Parathyroid adenoma (tissue), 2 donors: ENCODE measurements around the gene MFSD12.

Experiments used
- H2AFZ ChIP-seq: fragments of 300-600 bp; sonication (generic); one replicate; pipeline ENCODE4 v1.7.0; 2017; ENCODE audit warnings: antibody characterized with exemption, mild to moderate bottlenecking
- H3K27ac ChIP-seq: fragments of 300-600 bp; sonication (generic); one replicate; pipeline ENCODE4 v1.7.0; 2017
- H3K27me3 ChIP-seq: fragments of 300-600 bp; sonication (generic); one replicate; pipeline ENCODE4 v1.7.0; 2017; ENCODE audit warnings: low read length; ENCODE audit not compliant: control insufficient read depth, insufficient read depth
- H3K36me3 ChIP-seq: fragments of 300-600 bp; sonication (generic); one replicate; pipeline ENCODE4 v1.7.0; 2017; ENCODE audit warnings: low read length; ENCODE audit not compliant: control insufficient read depth, insufficient read depth
- H3K4me1 ChIP-seq: fragments of 300-600 bp; sonication (generic); one replicate; pipeline ENCODE4 v1.7.0; 2017; ENCODE audit warnings: control low read depth
- H3K4me2 ChIP-seq: fragments of 300-600 bp; sonication (generic); one replicate; pipeline ENCODE4 v1.7.0; 2017; ENCODE audit warnings: low read length
- H3K4me3 ChIP-seq: fragments of 300-600 bp; sonication (generic); one replicate; pipeline ENCODE4 v1.7.0; 2017; ENCODE audit warnings: low read depth, low read length
- H3K79me2 ChIP-seq: fragments of 300-600 bp; sonication (generic); one replicate; pipeline ENCODE4 v1.7.0; 2017; ENCODE audit warnings: control low read depth
- H3K9ac ChIP-seq: fragments of 300-600 bp; sonication (generic); one replicate; pipeline ENCODE4 v1.7.0; 2017; ENCODE audit warnings: mild to moderate bottlenecking
- H3K9me3 ChIP-seq: fragments of 300-600 bp; sonication (generic); one replicate; pipeline ENCODE4 v1.7.0; 2017; ENCODE audit warnings: low read length; ENCODE audit not compliant: control insufficient read depth
- TF ChIP-seq, protein P1 (sequence below): fragments of 300-600 bp; sonication (generic); IDR thresholded peaks from one replicate; pipeline ENCODE4 v1.7.0; 2017; ENCODE audit warnings: antibody characterized with exemption, mild to moderate bottlenecking
- donor health status: primary hyperparathyroidism.

MFSD12 gene

DNA sequence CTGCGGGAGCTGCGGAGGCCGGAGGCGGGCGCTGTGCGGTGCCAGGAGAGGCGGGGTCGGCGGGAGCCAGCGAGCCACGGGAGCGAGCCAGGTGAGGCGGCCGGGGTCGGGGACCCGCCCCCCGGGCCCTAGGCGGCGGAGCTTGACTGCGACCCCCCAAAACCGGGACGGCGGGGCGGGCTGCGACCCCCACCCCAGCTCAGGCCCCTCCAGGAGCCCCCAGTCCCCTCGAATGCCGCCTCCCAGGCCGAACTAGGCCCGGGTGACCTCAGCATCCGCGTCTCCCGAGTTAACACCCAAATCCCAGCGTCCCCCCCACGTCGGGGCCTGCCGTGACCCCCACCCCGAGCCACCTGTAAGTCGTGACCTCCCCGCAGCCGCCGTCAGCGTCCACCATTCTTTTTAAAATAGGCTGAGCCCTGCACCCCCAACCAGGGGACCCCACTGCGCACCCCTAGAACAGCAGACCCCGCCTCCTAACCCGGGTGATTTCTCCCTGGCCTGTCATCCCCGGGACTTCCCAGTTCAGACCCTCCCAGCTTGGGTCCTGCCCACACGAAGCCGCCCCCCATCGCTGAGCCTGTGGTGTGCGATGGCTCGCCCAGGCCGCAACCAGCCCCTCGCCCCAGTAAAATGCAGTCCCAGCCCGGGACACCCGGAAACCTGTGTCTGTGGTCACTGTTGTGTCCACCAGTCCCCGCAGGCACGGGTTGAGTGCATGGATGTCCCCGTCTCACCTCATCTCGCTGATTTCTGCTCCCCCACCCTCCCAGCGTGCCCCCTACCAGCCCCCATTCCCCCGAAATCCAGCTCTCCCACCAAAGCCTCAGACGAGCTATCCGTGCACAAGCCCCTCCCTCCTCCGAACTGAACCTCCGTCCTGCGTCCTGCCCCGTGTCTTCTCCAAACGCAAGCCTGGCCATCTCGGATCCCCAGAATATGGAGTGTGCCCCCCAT, 50.7 kb downstream of the MFSD12 start:
- TF ChIP-seq, protein P1, sequence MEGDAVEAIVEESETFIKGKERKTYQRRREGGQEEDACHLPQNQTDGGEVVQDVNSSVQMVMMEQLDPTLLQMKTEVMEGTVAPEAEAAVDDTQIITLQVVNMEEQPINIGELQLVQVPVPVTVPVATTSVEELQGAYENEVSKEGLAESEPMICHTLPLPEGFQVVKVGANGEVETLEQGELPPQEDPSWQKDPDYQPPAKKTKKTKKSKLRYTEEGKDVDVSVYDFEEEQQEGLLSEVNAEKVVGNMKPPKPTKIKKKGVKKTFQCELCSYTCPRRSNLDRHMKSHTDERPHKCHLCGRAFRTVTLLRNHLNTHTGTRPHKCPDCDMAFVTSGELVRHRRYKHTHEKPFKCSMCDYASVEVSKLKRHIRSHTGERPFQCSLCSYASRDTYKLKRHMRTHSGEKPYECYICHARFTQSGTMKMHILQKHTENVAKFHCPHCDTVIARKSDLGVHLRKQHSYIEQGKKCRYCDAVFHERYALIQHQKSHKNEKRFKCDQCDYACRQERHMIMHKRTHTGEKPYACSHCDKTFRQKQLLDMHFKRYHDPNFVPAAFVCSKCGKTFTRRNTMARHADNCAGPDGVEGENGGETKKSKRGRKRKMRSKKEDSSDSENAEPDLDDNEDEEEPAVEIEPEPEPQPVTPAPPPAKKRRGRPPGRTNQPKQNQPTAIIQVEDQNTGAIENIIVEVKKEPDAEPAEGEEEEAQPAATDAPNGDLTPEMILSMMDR, result no peak
- peak overlapping the region; percentile 75 for H3K4me3 ChIP-seq
- H2AFZ ChIP-seq, result peak overlapping the region; percentile 76
- H3K27ac ChIP-seq, result peak overlapping the region; percentile 51
- no peaks in the 10 kb centered on the region for H3K36me3 ChIP-seq
- peaks cover 4% of the 10 kb centered on the region for H3K4me1 ChIP-seq
- H3K4me2 ChIP-seq, result peak overlapping the region; percentile 79
- peaks cover 54% of the 10 kb centered on the region for H3K79me2 ChIP-seq
- H3K9ac ChIP-seq, result peak overlapping the region; percentile 68
- H3K27me3 ChIP-seq, result no peaks in the 10 kb centered on the region
- H3K9me3 ChIP-seq, result no peaks in the 10 kb centered on the region

DNA sequence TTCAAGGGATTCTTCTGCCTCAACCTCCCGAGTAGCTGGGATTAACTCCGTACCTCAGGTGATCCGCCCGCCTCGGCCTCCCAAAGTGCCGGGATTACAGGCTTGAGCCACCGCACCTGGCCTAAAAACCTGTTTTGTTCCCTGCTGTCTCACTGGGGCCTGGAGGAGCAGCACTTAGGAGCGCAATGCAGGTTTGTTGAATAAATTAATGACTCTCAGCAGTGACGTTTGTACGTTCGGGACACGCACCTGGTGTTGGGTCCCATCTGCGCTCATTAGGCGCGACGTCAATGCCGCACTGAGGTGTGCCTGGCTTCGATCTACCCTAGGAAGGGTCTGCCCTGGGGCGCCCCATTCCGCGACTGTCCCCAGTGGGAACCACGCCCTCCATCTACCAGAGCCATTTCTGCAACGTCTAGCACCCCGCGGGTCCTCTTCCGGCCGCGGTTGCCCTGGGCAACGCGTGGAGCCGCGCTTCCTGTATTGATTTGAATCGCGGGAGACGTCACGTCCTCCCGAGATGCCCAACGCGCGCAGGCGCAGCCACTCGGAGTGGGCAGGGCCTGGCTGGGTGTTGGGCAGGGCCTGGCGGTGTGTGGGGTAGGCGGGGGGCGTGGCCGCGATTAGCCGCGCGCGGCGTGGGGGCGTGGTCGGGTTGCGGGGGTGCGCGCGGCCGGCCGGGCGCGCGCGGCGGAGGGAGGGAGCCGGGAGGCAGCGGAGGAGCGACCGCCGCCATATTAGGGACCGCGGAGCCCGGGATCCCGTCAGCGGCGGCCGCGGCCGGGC, 51.6 kb downstream of the MFSD12 start, which contains the start of gene FZR1:
TSS of gene FZR1 (plus strand) at position 714 of the 786 bp plus-strand sequence. CDS start 16,679 bp downstream, outside the sequence.
- peaks cover under 1% of the 10 kb centered on the region for H3K4me1 ChIP-seq
- H3K4me2 ChIP-seq, result peak within 1 kb of the TSS; percentile 89

DNA sequence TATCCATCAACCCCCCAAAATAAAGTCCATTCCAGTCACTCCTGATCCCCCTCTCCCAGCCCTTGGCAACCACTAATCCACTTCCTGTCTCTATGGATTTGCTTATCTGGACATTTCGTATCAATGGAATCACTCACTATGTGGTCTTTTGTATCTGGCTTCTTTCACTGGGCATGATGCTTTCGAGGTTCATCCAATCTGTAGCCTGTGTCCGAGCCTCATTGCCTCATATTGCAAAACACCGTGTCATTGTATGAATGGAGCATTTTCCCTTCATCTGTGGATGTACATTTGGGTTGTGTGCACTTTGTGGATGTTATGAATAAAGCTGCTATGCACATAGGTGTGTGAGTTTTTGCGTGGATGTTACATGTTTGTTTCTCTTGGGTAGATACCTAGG, 52.7 kb downstream of the MFSD12 start:
- H2AFZ ChIP-seq, result no peak overlapping the region
- no peak overlapping the region for H3K27ac ChIP-seq
- no peak overlapping the region for H3K4me2 ChIP-seq
- no peaks in the 10 kb centered on the region for H3K9me3 ChIP-seq
- no peaks in the 10 kb centered on the region for H3K36me3 ChIP-seq
- TF ChIP-seq, protein P1, result no peak
- H3K4me3 ChIP-seq, result no peak overlapping the region
- no peaks in the 10 kb centered on the region for H3K4me1 ChIP-seq
- H3K9ac ChIP-seq, result no peak overlapping the region
- no peaks in the 10 kb centered on the region for H3K27me3 ChIP-seq
- H3K79me2 ChIP-seq, result peaks cover 40% of the 10 kb centered on the region

More for the DNA sequence above, 51.6 kb downstream of the MFSD12 start, which contains the start of gene FZR1:
- H3K9ac ChIP-seq, result peak within 1 kb of the TSS; percentile 68
- H3K9me3 ChIP-seq, result no peaks in the 10 kb centered on the region
- H3K27me3 ChIP-seq, result no peaks in the 10 kb centered on the region
- H3K36me3 ChIP-seq, result no peaks in the 10 kb centered on the region
- H2AFZ ChIP-seq, result peak within 1 kb of the TSS; percentile 76
- H3K27ac ChIP-seq, result peak within 1 kb of the TSS; percentile 59
- H3K4me3 ChIP-seq, result peak within 1 kb of the TSS; percentile 78
- H3K79me2 ChIP-seq, result peaks cover 45% of the 10 kb centered on the region
- TF ChIP-seq, protein P1, result peak; percentile 28

DNA sequence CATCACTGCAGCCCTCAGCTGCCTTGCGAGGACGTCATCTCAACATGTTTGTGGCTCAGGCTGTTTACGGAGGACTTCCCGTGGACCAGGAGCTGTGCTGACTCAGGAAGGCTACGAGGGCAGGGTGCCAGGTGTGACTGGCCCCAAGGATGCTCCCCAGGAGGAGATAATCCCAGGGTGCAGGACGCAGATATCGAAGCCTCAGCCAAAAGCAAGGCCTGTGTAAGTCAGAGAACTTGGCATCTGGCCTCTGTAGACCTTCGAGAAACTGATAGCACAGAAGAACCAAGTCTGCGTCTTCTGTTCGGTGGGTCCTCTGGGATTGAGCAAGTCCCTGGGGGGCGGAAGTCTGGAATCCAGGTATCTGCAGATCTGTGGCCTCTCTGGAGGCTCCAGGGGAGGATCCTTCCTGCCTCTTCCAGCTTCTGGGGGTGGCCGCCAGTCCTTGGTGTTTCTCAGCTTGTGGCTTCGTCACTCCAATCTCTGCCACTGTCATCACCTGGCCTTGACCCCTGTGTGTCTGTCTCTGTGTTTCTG, 54.3 kb downstream of the MFSD12 start:
- Histone ChIP-seq H3K9ac (no peak overlapping the region), H3K27ac (peak overlapping the region; percentile 18), H3K4me2 (no peak overlapping the region), H3K36me3 (no peaks in the 10 kb centered on the region), H3K27me3 (no peaks in the 10 kb centered on the region), H3K4me3 (no peak overlapping the region), H3K79me2 (peaks cover 29% of the 10 kb centered on the region), H3K4me1 (no peaks in the 10 kb centered on the region), H3K9me3 (no peaks in the 10 kb centered on the region), H2AFZ (peak overlapping the region; percentile 61)
- TF ChIP-seq, protein P1, result no peak
